NCI-H460 (cell line): ENCODE measurements around the gene ADAMTS3. TPM values are rescaled to one million over a fixed set of nuclear protein-coding genes. Genes with fewer than 3 reads are reported as not detected.

Experiments
- DNase-seq: peaks from one replicate; pipeline ENCODE4 v3.0.0-alpha.2; 2016; ENCODE audit warnings: low read depth; ENCODE audit errors: extremely low read depth
- total RNA-seq: library from RNA; depleted of rRNA; stranded (reverse); fragments of >200 nt; shearing (Covaris generic); gene quantifications from 2 replicates; pipeline ENCODE4 v1.2.3, GENCODE V29; 2014

Gene ADAMTS3
- total RNA-seq, 1 experiment from 2014 or later = 0.07 TPM

- no peak for DNase-seq
Measured at GRCh38 chr4:72424006-72424405, 145.0 kb downstream of the ADAMTS3 start.

GRCh38 chr4:72422416-72422815 lies 146.6 kb downstream of the ADAMTS3 start:
- DNase-seq = no peak

GRCh38 chr4:72418458-72418857 lies 150.6 kb downstream of the ADAMTS3 start:
- DNase-seq = no peak

DNA sequence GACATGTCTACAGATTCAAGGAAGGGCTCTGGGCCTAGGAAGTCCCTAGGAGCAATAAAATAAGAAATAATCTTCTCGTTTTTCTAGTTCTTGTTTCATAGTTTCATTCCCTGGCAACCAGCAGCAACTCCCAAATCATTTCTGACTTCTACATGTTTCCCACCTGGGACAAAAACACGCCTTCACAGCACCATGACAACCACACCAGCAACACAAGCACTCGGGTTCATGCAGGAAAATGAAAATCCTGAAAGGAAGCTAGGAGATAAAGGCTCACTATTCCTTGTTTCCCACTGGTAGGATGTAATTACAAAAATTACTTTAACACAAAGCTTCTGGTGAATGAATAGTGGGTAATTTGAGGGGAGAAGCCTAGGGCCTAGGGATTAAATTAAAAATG lies 158.9 kb downstream of the ADAMTS3 start:
- DNase-seq = no peak

DNA sequence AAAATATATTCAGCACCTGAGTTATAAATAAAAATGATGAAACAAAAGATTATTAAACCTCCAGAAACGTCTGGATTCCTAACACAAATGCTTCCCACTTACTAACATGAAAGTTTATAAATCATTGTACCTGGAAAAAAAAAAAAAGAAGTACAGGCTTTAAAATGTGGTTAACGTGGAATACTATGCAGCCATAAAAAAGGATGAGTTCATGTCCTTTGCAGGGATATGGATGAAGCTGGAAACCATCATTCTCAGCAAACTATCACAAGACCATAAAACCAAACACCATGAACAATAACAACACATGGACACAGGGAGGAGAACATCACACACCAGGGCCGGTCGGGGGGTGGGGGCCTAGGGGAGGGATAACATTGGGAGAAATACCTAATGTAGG lies 160.5 kb downstream of the ADAMTS3 start:
- no peak for DNase-seq

GRCh38 chr4:72405417-72405816 lies 163.6 kb downstream of the ADAMTS3 start:
- no peak for DNase-seq

DNA sequence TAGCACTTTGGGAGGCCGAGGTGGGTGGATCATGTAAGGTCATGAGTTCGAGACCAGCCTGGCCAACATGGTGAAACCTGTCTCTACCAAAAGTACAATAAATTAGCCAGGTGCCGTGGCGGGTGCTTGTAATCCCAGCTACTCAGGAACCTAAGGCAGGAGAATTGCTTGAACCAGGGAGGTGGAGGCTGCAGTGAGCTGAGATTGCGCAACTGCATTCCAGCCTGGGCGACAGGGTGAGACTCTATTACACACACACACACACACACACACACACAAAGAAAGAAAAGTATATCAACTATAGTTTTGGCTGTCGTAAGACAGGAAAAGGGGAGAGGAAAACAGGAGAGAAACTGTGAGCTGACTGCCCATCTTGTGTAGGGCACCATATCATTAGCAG lies 171.7 kb downstream of the ADAMTS3 start:
- DNase-seq = no peak

GRCh38 chr4:72394012-72394663 lies 174.9 kb downstream of the ADAMTS3 start:
- no peak for DNase-seq

DNA sequence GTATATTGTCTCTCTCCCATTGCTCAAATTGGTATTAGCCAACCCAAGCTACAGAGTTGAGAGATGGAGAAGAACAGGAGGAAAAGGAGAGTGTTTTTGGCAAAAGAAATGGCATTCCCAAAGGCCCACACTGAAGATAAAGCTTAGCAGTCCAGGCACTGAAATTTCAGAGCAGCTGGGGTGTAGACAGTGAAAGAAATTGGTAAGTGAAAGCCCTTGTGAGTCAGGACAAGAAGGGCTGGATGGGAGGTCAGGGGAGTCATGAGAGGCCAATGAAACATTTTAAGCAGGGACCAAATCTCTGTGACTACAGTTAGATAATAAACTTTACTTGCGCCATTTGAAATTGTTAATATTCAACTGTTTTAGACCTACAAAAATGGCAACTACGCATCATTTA lies 177.7 kb downstream of the ADAMTS3 start:
- no peak for DNase-seq

DNA sequence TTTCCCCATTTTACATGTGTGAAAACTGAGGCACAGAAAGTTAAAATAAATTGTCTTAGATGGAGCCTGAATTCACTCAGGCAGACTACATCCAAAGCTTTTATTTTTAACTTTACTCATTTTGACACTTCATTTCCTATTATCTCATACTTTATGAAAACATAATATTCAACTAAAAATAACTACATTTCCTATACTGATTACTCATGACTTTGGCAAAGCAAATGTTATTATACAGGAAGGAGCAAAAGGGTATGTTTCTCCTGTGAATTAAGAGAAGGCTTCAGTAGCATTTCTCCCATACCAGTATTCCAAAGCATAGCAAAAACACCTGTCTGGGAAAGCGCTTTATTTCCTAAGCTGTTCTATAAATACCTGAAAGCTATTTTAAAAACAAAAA lies 178.6 kb downstream of the ADAMTS3 start:
- no peak for DNase-seq

DNA sequence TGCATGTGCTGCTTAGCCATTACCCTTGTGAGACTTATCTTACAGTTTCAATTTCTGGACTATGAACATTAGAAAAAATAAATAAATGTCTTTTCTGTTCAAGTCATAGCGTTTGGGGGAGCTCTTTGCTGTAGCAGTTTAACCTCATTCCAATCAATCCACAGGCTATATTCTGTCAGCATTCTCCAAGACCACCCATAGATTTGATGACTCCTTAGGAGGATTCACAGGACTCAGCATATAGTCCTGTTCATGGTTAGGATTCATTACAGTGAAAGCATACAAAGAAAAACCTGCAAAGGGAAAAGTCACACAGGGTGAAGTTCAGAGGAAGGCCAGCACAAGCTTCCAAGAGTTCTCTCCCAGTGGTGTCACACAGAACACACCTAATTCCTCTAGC lies 180.5 kb downstream of the ADAMTS3 start:
- no peak for DNase-seq

- no peak for DNase-seq
Measured at GRCh38 chr4:72387959-72388358, 181.1 kb downstream of the ADAMTS3 start.

GRCh38 chr4:72383439-72383838 lies 185.6 kb downstream of the ADAMTS3 start:
- no peak for DNase-seq

GRCh38 chr4:72378901-72379300 lies 190.1 kb downstream of the ADAMTS3 start:
- no peak for DNase-seq

DNA sequence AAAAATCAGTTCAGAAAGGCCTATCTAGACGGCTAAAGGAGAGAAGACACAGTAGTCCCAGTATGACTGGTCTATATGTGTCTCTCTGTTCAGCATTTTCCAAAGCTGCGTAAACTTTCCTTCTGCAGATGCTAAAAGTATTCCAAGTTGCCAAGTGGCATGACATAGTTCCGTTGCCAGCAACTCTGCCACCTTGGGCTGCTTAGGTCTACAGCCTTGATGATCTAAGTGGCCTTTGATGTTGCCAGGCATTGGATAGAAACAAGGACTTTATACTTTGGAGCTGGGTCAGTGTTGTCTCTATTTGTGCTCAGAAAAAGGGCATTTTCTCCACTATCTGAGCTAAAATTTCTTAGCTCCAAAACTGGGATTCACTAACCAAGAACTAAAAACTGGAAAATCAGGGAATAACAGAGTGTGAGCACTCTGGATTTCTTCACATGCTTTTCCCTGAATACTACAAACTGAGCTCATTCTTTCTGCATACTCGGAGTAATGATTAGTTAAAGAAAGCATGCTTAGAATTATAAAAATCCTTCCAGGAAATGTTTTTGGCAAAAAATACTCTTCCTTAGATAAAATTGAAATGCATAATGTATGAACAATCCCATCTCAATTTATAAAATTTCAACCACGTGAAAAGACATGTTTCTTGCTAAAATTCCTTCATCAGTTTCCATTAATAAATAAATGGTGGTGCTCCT lies 191.4 kb downstream of the ADAMTS3 start:
- DNase-seq = no peak

- DNase-seq = no peak
Measured at GRCh38 chr4:72376901-72377300, 192.1 kb downstream of the ADAMTS3 start.

DNA sequence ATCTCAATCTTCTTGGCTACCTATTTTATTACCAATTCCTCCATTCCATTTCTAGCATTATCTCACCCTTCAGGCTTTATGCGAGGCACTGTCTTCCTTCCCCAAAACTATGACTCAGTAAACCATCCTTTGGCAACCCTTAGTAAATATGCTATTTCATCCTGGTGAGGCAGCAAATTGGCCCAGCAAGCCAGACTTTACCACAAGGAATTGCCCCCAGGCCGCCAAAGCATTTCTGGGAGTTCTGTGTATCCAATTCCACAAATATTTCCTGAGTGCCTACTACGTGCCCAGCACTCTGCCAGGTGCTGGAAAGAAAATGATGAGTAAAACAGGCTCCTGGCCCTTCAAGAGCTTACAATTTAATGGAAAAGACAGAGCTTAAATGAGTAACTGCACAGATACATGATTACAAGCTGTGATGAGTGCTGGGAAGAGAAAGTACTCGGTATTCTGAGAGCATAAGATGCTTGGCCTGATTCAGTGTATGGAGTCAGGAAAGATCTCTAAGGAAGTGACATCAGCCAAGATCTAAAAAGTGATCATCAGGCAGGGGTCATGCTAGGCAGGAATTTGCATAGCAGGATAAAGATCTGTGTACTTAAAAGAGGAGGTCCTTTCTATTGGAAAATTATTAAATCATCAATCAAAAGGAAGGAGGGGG lies 193.8 kb downstream of the ADAMTS3 start:
- no peak for DNase-seq

GRCh38 chr4:72374159-72374558 lies 194.9 kb downstream of the ADAMTS3 start:
- no peak for DNase-seq

- no peak for DNase-seq
Measured at GRCh38 chr4:72366601-72367000, 202.4 kb downstream of the ADAMTS3 start.

GRCh38 chr4:72365981-72366380 lies 203.0 kb downstream of the ADAMTS3 start:
- DNase-seq = no peak

- DNase-seq = no peak
Measured at GRCh38 chr4:72365016-72365415, 204.0 kb downstream of the ADAMTS3 start.

DNA sequence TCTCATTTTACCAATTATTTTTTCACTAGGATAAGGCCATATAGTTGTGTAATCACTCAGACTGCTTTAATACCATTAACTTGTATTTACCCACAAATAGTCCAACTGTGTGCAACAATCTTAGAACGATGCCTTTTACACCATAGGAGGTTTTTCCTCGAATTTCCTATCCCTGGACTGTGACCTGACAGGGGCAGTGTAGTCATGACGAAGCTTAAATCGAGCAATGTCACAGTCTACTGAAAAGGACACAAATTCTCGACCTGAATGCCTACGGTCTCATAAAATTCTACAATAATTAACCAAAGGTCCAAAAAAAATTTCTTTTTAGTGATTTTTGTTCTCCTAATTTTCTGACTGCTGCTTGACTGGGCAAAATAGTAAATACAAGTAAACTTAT lies 208.9 kb downstream of the ADAMTS3 start:
- DNase-seq = no peak
